Stimulated activated CD4-positive, alpha-beta T cell treated with anti-CD3 and anti-CD28 coated beads, TNF-alpha, amount 100 ng/mL, for 48 hours (primary cell): Measurements from ENCODE around the gene DLX3.

ENCODE experiments used
- DNase-seq, 3 donors: peaks; one replicate each; pipeline ENCODE4 v3.0.0-alpha.2; 2020; ENCODE audit warnings: low read depth in 3 of 3

The DLX3 gene

DNA sequence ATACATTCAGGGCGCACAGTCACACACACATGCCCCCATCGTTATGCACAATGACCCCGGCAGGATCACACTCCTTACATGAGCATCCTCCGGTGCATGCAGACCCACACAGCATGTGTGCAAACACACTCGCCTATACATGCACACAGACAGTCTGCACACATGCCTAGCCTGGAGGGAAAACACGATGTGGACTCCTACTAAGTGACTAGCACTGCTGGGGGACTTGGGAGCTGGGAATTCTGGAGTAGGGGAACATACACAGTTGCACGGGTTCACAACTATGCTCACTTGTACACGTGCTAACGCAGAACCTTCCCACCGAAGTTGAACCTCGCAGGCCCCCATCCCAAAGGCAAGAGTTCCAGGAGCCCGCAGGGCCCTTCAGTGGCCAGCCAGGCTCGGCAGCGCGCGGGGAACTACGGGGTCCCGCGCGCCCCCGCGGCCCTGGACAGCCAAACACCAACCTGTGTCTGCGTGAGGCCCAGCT, 2.0 kb downstream of the DLX3 start:
- DNase-seq: no peak

DNA sequence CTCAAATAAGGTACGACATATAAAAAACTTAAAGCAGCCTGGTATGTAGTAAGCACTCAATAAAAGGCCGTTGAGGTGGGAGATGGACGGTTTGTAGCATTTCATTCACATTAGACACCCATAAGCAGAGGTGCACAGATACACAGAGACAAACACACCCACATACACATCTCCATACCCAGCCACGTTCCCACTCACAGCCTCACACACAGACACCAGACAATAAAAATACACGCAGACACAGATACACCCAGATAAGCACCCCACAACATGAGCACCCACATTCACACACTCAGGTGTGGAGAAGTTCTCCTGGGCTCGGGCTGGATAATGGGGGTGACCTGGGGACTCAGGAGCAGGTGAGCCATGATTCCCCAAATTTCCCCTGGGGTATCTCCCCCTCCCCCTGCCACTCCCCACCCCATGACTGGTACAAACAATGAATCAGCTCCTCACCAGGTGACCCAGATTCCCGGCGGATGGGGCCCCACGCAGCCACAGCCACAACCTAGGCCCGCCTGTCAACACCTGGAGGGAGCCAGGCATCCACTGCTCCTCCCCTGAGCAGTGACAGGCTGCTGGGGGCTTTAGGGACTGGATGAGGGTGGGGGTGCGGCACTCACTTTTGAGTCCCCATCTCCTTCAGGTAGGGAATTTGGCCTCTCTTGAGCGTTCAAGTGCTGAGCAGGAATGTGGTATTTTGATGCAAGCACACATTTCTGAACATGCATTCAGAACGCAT, 2.7 kb downstream of the DLX3 start:
- DNase-seq: no peak

DNA sequence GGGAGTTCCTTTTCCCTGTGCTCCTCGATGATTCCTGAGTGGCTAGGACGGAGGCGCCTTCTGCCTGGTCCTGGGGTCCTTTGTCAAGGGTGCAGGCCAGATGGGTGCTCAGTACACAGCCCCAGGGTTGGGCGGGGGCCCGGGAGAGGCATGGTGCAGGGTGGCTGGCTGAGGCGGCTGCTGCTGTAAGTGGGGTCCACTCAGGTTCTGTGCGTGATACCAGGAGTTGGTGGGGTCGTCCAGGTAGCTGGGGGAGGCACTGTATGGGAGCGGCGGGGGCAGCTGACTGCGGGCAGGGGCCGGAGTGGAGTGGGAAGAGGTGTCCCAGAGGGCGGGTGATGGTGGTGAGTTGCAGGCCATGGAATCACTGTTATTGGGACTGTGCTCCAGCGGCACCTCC, 3.6 kb downstream of the DLX3 start:
- no peak for DNase-seq

DNA sequence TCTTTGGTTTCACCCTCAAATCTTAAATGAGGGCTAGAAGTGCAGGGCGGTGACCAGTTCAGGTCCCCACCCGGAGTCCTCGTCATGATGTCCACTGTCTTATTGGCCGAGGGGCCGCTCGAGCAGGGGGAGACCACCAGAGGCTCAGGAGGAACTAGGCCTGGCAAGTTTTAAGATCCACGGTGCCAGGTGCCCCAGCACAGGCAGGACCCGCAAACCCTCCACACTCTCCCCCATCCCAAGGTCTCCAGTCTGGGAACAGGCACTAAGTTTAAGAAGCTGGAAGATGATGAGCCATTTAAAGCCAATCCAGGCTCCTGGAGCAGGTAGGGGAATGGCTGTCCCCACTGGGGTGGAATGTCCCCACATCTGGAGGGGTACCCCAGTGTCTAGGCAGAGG, 4.1 kb downstream of the DLX3 start:
- DNase-seq: no peak

DNA sequence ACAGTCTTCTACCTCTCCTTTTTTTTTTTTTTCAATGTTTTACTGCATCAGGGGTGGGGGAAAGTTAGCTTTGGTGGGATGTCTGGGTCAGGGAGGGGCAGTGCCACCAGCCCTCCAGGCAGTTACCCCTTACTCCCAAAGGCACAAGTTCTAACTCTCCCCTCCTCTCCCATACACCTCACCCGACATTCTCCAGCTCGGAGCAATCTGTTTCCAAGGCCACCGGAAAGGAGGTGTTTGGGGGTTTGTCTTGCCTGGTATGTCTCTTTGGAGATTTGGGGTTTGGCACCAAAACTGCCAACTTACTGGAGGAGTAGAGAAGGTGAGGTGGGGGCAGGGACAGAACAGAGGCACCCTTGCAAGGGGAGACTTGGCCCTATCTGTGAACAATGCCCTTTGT, 4.7 kb downstream of the DLX3 start:
- DNase-seq: no peak

DNA sequence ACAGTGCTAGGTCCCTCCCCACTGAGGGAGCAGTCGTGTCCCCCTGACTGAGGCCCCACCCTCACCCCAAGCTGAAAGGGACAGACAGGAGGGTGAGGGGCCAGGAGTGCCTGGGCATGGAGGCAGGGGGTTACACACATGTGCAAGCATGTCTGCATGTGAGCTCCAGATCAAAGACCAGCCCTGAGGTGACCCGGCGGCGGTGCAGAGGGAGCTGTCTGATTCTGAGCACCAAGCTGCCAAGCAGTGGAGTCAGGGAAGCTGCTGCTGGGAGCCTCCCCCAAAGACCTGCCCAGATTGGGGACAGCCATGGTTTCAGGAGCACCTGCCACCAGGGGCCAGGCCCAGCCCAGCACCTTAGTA, 5.5 kb downstream of the DLX3 start:
- DNase-seq: no peak

DNA sequence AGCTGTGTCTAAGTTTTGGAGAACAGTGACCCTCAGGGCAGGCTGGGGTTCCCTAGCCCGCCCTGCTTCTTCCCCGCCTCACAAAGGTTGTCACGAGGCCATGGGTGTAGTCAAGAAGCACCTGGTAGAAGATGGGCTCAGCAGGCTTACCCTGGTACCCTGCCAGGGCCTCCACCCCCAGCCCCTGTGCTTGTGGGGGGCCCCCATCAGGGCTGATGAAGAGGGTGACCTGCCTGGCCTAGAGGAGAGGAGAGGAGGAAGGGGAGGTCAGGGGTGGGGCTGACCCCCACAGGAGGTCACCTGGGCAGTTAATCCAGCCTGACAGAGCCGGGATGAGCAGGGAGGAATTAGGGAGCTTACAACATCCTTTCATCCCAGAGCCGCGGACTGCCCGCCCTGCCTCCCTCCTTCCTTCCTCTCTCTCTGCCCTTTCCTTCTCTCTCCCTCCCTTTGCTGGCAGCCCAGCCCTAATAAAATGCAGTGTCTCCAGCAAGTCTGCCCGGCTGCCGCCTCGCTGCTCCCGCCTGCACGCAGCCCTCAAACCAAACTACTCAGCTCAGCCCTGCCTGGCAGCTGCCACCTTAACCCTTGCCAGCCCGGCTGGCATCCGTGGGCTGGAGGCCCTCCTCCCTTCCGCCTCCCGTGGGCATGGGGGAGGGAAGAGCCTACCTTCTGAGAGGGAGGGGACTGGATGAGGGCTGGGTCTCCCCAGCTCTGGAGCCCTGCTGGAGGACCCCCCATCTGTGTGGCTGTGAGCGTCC, 7.2 kb downstream of the DLX3 start:
- DNase-seq: no peak

DNA sequence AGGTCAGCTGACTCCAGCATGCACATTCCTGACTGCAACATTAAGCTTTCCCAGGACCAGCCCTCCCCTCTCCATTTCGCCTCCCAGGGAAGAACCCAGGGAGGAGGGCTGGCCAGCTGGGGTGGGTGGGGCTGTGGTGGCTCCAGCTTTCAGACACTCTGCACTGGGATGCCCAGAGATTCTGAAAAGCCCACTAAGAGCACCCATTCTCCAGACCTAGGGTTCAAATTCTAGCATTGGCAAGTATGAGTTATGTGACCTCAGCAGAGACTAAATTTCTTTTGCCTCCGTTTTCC, 7.8 kb downstream of the DLX3 start:
- no peak for DNase-seq

DNA sequence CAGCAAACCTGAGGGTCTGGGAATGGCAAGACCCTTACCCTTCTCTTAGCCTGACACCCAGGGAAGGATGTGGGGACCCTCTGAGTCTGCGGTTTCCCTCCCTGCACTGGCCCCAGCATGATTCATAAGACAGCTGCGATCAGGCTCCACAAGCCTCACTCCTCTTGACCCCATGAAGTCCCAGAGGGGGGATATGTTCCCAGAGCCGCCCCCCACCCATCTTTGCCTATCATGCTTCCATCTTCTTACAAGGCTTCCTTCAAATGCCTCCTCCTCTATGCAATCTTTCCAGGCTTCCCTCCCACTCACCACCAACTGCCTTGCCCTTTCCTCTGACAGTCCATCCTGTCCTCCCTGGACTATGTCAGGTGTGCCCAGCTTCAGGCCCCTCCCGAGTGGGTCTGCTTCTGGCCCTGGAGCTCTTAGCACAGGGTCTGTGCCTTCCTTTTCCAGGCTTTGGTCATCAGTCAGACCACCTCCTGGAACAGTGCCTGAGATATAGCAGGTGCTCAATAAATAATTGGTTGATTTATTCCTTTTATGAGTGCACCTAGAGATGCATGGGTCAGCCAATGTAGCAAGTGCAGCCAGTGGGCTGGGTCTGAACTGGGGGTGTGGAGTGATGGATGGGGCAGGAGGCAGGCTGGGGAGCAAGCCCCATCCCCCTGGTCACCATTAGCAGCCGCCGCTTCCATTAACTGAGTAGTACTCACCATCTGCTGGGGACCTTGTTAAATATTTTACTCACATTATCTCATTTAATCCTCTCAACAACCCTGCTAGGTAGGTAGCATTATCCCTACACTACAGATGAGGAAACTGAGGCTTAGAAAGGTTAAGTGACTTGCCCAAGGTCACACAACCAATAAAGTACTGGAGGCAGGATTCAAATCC, 8.4 kb downstream of the DLX3 start:
- DNase-seq: no peak

DNA sequence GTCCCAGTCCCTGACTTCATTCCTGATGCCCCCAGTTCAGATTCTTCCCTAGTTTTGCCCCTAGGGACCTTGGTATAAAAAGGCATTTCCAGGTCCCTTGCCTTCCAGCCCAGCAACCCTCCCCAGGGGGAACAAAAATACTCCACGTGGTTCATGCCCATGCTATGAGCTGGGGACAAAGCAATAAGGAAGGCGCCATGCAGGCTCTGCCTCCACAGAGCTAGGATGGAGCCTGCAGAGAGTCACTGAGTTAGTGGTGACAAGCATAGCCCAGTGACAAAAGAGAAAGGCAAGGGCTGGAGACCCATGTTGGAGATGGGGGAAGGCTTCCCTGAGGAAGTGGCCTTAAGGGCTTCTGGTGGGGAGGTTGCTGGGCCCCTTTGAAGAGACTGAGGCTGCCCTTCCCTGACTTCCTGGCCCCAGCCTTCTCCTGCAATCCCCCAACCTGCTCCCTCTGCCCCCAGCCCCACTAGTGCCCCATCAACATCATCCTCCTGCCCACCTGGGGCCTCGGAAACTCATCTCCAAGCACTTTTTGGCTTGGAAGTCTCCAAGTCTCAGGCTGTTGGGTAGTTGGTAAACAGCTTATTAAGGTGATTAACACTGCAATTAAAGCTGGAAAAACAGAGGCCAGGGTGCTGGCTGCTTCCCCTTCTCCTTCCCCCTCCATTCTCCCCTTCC, 9.6 kb downstream of the DLX3 start:
- no peak for DNase-seq

DNA sequence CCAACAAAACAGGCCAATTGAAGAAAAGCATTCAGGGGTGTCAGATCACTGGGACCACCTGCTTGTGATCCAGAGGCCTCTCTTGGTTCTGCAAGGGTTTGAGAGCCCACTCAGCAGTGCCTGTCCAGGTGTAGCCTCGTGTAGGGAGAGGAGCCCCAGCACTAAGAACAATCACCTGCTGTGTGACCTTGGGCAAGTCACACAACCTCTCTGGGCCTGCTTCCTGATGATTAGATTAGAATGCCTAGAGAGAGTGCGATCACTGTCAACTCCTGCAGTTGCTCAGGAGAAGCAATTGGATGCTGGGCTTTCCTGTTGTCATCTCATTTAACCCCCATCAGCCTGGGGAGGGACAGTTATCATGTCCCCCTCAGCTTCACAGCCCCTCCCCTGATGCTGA, 10.2 kb downstream of the DLX3 start:
- no peak for DNase-seq

DNA sequence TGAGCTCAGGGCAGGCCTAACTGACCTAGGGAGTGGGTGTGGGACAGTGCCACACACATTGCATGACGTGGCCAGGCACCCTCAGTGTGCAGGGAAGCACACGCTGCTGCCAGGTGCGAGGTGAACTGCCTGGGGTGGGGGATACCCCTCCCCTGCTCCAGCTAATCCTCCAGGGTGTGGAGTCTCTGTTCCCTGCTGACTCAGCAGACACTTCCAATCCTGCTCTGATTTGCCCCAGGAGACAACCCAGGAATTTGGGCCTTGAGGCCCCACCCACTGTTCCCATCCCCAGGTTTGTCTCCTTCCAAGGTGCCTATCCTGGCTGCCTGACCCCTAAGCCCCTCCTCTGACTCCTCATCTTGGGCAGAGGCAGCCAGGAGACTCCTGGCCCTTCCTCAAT, 10.7 kb downstream of the DLX3 start:
- no peak for DNase-seq

DNA sequence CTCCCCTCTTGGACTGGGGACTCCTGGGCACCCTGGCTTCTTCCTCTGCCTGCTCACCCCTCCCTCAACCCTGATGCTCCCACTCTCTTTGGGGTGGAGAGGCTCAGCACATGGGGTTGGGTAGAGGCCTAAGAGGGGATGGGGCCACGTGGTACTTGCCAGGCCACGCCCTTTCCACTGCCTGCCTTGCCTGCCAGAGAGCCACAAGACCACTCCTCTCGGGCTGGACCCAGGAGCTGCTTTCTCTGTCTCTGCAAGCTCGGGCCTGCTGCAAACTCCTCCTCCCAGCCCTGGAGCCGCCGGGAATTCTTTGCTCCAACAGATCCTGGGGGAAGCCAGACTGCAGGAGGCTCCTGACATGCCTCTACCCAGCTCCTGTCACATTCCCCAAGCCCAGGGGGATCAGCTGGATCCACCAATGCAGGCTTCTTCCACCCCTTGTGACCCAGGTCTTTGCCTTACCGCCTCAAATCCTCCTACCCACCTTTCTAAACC, 14.3 kb downstream of the DLX3 start:
- DNase-seq: no peak

DNA sequence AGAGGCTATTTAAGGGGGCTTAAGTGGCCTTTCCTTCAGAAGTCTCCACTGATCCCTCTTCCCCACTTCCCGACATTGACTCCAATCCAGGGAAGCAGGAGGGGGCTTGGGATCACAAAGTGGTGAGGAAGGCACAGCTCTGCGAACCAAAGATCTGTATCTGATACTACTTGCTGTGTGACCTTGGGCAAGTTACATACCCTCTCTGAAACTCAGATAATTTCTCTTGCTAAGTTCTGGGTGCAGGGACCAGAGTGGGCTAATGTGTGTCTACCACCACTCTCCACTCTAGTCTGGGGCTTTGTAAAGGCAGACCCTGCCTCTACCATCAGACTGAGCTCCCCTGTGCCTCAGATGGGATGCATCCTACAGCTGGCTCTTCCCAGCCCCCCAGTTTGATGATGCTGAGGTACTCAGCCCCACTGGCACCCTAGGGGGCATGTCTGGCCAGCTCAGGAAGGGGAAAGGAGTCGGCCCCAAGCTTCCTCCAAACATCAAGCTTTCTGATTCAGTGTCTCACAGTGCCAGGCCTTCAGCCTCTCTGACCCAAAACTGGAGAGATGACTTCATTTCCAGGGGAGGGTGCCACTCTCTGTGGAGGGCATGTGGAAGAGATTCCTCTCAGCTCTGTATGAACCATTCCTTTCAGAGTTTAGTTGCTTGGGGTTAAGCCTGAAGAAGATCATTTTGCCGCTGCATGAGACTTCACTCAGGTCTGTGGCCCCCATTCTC, 15.1 kb downstream of the DLX3 start:
- no peak for DNase-seq

DNA sequence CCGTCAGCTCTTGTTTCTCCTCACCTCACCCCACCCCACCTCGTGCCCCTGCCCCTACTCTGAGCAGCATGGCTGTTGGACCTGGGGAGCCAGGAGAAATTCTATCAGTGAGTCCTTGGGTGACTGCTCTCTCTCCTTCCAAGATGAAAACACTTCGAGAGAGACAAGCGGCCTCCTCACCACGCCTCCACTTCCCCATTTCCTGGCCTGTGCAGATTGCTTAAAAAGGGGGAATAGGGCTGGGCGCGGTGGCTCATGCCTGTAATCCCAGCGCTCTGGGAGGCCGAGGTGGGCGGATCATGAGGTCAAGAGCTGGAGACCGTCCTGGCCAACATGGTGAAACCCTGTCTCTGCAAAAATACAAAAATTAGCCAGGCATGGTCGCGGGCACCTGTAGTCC, 16.5 kb downstream of the DLX3 start:
- DNase-seq: no peak

DNA sequence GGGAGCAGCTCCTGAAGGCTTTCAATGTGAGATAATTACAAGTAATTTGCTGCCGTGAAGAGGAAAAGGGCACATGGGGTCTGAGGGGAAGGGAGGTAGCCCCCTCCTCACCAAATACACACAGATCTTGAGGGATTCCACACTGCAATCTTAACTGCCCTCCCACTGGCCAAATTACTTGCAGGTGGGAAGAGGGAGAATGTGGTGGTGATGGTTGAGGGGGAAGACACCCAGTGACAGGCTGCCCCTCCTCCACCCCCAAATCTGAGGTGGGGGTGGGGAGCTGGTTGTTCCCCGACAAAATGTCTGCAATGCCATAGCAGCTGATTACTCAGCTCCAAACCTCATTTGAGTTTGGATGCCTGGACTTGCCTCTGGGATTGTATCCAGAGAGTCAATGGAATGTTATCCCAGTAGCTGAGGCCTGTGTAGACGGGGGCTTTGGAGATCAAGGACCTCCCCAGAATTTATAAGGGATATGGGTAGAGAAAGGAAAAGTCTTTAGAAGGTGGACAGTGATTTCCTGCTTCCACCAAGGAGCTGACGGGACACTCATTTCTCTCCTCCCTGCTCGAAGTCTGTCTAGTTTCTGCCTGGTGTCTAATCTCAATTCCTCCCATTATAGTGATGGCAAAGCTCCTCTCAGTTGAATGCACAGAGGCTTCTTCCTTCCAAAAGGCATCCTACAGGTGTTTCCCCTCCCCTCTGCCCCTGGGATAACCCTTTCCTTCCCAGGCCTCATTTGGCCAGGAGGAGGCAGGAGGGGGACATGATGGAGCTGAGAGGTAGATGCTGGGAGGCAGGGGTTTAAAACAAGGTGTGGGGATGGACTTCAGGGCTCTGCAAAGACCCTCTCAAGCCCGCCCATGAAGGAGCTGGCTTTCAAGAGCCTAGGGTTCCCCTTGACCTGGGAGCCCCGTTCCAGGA, 17.3 kb downstream of the DLX3 start:
- no peak for DNase-seq

DNA sequence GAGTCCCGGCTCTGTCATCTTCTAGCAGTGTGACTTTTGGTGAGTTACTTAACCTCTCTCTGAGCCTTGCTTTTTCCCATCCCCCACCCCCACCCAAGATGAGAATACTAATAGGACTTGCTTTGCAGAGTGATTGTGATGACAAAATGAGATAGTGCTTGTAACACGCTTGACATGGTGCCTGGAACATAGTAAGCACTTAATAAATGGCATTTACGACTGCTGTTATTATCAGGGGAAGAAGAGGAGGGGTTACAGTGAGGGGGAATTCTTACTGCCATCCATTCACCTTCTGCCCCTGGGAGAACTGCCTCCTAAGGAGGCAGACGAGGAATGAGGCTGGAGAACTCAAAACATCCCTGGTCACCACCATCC, 18.2 kb downstream of the DLX3 start:
- no peak for DNase-seq

DNA sequence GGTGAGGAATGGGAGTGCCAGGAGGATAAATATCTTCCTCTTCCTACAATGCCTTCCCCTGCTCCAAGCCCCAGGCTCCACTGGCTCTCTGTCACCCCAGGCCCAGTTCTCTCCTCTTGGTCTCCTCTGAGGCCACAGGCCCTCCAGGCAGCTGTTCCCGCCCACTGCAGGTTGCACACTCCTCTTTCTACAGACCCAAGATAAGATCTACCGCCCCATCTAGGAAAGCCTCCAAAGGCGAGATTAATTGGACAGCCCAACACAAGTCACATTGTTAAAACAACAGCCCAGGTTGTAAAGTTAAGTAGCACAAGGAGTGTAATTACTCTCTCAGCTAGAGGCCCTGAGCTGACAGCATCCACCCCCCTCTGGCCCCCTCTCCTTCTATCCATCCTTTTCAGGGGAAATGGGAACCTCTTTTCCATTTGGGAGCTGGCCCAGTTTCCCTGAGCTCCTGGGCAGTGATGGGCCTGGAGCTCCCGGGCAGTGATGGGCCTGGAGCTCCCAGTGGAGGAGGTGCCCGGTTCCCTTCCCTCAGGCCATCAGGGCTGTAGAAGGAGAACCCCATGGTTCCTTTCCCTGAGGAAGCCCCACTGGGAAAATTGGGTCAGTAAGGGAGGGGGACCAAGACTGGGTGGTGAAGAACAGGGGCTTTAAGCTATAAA, 18.7 kb downstream of the DLX3 start:
- DNase-seq: no peak

DNA sequence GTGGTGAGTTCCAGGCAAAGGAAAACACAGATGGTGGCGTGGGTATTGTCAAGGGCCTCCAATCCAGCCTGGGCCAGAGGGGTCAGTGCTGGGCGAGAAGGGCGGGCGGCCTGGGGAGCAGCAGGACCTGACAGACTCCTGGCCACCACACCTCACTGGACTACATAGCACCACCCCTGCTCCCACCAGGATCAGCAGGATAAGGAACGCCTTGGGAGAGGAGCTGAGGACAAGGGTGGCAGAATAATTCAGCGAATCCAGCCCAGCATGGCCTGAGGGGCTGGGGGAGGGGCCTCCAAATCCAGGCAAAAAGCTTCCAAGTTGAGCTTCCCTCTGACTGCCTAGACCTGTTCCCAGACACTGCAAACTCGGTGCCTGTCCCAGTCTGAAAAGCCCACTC, 19.5 kb downstream of the DLX3 start:
- no peak for DNase-seq

DNA sequence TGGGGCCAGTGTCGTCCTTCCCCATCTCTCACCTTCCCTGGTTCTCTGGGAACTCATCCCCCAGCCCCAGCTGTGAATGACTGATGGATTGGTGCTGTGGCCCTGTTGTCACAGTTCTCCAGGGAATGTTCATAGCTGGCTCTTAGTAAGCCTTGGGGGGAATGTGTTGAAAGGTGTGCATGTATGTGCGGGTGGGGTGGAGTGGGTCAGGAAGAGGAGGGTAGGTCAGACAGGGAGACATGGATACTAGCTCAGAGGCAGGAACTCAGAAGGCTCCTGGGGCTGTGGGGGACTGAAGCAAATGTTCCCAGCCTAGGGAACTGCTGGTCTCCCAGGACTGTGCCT, 21.8 kb downstream of the DLX3 start:
- no peak for DNase-seq
